ENCODE measurements around the gene FBXO11. TPM values are rescaled to one million over a fixed set of nuclear protein-coding genes. Genes with fewer than 3 reads are reported as not detected.
"Not testable (repeated sequence)": the region's sequence is repeated elsewhere in the genome, so short reads cannot be mapped to it uniquely, and the experiment has no call there.

The FBXO11 gene
- polyA plus RNA-seq, 3 donors, result 65.6 to 82.2 (median 81.1) TPM

DNA sequence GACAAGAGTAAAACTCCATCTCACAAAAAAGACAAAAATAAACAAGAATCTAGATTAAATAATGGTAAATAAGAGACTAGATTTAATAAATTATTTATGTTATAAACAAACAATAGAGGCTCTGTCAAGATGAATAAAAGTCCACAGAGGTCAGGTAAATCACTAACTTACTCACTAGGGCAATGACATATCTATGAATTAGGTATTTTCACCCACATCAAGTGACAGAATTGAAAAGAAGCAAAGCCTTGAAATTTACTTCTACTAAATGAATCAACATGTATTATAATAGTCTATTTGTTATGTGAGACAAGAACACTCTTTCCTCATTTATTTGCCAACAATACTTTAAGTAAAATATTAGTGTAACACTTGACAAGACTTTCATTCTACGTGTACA, 41.7 kb downstream of the FBXO11 start:
- DNase-seq, result no peak

DNA sequence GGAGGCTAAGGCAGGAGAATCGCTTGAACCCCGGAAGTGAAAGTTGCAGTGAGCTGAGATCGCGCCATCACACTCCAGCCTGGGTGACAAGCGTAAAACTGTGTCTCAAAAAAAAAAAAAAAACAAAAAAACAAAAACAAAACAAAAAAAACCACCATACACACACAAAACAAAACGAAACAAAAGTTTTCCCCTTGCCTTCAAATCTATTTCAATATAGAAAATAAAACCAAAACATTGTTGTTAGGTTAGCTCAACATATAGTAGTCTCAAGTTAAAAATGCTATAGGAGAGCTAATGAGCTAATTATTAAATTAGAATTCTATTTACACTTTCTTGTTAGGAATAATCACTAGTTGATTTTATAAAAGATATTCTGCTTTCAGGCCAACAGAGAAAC, 43.3 kb downstream of the FBXO11 start:
- DNase-seq, result no peak

DNA sequence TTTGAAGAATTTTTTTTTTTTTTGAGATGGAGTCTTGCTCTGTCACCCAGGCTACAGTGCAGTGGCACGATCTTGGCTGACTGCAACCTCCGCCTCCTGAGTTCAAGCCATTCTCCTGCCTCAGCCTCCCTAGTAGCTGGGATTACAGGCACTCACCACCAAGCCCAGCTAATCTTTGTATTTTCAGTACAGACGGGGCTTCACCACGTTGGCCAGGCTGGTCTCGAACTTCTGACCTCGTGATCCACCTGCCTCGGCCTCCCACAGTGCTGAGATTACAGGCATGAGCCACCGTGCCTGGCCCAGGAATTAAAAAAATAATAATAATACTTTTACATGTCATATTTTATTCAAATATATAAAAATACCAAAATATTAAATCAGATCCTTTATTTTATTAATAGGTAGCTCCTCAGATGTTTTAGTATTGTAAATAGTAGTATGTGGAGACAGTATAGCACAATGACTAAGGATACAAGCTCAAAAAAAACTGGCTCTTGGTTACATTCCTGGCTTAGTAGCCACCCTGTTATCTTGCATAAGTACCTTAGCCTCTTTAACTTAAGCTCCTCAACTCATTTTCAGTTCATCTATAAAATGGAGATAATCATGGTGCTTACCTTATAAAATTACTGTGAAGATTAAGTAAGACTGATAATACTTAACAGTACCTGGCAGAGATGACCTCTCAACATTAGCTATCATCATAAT, 53.1 kb downstream of the FBXO11 start:
- DNase-seq, result not testable (repeated sequence)

DNA sequence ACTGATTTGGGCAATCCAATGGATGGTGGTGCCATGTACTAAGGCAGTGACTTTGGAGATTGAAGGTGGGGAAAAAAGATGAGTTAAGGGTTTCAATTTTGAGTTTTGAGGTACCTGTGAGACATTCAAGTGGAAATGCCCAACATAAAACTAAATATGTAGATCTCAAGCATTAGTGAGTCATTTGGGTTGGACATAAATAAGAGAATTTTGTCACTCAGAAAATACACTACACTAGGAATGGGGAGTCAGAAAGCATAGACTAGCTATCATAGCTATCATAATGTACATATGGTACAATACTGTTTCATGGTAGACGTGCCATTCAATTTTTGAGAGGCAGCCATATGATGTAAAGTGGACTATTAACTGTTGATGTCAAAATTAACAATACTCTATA, 56.1 kb downstream of the FBXO11 start:
- no peak for DNase-seq

DNA sequence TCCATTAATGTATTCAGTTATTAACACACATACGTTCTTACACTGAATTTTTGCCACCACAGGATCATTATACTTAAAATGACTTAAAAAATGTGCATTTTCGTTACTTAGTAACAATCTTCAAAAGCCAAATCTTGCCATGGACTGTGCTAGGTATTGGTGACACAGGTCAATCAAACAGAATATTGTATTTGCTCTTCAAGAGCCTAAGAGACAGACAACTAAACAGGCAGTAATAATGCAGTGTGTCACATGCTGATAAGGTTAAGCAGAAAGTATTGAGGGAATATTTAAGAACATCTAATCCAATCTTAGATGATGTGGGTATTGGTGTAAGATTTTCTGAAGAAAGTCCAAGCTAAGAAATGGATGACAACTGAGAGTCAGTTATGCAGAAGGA, 56.9 kb downstream of the FBXO11 start:
- DNase-seq, result no peak

DNA sequence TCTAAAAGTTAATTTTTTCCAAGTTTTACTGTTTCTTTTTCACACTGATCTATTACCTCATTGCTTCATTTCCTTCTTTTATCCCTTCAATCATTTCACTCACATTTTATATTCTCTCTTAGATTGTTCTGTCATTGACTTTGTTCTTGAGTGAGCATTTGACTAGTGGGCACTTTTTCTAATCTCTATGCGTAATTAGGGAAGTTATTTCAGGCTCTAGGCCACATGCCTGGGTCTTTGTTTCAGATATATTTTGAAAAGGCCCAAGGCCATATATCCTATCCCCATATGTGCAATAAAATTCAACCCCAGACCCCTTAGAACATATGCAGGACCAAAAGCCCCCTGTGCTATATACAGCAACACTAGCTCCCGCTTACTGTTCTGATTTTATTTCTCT, 62.1 kb downstream of the FBXO11 start:
- DNase-seq, result no peak

DNA sequence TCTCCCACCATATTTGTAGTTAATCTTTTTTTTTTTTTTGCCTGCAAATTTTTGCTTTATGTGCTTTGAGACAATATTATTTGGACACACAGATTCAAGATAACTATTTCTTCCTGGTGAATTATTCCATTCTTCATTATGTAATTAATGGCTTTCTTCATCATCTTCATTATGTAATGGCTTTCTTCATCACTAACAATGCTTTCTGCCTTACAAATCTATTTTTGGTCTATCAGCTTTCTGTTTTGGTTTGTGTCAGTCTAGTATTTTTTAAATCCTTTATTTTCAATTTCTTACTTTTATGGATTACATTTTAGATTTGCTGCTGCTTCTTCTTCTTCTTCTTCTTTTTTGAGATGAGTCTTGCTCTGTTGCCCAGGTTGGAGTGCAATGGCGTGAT, 62.9 kb downstream of the FBXO11 start:
- DNase-seq, result no peak

DNA sequence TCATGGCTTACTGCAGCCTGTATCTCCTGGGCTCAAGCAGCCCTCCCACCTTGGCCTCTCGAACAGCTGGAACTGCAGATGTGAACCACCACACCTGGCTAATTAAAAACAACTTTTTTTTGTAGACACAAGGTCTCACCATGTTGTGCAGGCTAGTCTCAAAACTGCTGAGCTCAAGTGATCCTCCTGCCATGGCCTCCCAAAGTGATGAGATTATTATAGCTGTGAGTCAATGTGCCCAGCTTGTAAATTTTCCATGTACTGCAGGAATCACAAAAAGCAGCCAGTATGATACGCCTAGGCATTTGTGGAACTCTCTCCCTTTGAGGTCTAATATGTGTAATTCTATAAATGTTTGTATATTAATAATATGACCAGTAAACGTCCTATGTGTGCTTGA, 63.5 kb downstream of the FBXO11 start:
- no peak for DNase-seq

DNA sequence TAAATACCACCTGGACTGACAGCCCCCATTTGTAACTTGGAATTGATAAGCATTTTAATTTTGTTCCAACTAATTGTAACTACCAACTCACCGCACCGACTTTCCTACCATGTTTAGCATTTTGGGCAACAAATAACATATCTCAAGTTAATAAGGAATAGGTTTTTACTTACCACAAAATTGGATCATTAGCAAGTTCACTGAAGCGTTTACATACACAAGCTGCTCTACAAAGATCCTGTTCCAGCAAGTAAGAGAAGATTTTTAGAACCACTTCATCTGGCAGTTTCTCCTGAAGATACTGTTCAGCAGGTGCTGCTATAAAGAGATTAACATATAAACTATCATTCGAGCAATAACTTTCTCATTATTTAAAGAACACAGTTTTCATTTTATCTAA, 67.6 kb downstream of the FBXO11 start:
- peak; percentile 2 for DNase-seq

DNA sequence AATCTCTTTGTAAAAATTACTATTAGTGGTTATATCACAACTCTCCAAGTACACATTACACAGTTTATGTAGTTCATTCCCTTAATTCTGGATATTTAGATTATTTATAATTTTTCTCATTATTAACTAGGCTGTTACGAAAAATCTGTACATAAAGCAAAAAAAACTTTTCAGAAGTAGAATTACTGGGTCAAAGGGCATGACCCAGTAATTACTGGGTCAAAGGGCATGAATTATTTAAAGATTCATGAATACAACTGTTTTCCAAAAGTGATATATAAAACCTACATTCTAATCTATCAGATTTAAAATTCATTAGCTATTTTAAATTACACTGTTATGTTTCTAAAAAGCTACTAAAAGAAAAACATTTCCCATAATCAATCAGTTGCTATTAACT, 68.0 kb downstream of the FBXO11 start:
- DNase-seq, result no peak

DNA sequence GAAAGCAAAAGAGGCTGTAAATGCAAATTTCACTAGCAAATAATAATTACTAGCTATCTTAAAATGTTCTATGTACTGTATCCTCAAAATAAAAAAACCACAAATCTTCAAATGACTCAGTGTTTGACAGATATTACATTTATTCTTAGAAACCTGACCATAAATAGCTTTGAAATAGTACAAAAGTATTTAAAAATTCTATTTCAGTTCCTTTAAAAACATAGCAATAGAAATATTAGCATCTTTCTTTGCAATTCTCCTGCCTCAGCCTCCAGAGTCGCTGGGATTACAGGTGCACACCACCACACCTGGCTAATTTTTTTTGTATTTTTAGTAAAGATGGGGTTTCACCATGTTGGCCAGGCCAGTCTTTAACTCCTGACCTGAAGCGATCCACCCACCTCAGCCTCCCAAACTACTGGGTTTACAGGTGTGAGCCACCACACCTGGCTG, 72.8 kb downstream of the FBXO11 start:
- no peak for DNase-seq

DNA sequence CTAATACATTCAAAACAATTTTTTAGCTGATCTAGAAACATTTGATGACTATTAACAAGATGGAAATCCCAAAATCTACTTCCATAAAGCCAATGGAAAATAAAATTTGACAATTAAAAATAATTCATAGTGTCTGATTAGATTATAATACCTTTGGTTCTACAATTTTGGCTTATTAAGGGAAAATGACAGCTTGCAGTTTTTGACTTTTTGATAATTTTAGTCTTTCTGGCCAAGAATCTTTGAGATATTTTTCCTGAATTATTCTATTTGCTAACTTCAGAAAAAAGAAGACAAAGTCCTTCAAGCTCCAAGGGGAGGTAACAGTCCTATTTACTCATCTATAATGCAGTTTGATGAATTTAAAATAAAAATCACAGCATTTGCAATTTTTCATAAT, 83.8 kb downstream of the FBXO11 start:
- no peak for DNase-seq

DNA sequence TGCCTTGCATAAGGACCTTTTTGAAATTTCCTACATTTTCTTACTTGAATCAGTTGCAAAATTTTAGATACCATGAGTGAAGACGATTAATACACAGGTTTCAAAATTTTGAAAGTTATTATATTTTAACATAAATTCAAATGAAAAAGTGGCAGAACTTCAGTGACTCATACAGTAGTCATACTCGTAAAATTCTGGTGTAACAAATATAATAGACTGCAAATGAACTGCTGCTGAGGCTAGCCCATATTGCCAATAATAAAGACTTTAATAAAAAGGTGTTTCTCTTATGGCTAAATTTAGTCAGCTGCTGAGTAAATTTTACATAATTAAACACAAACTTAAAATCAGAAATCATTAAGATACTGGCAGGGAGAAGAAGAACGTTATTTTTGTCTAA, 86.5 kb downstream of the FBXO11 start:
- no peak for DNase-seq

DNA sequence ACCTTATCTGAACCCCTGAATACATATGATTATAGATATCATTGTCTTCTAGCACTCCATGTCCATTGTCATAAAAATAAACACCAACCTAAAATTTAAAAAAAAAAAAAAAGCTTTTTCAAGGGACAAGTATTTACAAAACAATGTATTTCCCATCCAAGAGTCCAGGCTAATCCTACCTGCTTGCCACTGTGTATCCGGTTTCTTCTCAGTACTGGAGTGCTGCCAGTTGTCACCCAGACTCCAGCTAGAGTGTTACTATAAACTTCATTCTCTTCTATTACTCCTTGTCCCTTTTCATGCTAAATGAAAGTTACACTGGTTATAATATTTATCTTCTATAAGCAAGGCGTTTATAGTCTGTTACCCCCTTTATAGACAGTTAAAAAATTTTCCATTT, 87.5 kb downstream of the FBXO11 start:
- DNase-seq, result no peak

DNA sequence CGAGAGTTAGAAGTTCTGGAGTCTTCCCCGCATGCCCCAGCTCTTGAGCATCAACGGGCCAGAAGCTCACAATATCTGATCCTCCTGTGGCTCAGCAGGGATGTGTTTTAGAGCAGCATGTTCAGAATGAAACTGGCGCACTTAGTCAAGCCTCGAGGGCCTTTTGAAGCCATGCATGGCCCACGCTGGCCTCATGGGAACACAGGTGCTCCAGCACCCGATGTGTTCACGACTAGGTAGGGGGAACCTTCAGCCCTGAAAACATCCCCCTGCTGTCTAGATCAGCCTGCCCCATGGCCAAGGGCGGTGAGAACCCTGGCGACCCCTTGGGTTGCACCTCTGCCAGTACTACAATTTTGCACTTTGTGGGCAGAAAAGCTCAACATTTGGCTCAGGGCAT, 90.5 kb downstream of the FBXO11 start:
- no peak for DNase-seq

DNA sequence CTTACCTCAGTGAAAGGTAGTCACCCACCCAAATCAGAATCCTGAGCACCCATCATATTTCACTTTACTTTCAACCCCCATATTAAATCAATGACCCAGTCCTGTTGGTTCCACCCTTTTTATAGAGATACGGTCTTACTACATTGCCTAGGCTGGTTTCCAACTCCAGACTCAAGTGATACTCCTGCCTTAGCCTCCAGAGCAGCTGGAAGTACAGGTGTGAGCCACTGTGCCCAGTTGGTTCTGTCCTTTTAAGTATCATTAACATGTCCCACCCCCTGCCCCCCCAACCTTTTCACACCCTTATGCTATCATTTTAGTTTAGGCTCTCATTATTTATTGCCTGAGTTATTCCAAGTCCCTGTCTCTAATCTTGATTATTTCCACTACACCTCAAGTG, 94.6 kb downstream of the FBXO11 start:
- no peak for DNase-seq

DNA sequence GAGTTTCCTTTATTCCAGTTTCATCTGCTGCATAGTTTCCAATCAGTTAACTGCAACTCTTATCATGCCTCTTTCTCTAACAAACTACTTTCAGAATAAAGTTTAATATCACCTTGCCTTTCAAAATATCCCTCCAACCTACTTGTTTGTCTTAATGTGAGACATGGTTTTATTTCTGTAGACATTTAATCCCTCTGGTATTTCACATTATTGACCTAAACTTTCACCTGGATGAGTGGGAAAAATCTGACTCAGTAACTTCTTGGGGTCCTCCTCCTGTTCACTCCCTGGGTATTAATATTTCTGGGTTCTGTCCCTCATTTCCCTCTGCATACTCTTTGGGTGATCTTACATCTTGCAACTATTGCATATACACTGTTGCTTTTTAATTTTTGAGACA, 95.4 kb downstream of the FBXO11 start:
- DNase-seq, result no peak

DNA sequence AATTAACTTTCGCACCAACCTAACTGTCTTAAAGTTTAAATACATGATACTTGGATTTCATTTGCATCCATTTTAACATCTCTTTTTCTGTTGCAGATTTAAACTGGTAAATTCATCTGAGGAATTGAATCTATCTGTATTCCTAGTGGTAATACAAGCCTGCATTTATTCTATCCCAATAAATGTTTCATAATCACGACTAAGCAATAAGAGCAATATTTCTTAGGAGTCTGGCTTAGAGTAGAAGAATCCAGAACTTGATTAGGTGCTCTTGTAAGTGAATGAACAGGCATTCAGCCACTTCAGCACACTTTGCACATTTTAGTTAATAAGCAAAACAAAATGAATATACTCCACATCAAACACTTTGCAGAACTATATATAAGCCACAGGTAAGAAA, 96.4 kb downstream of the FBXO11 start:
- DNase-seq, result no peak

DNA sequence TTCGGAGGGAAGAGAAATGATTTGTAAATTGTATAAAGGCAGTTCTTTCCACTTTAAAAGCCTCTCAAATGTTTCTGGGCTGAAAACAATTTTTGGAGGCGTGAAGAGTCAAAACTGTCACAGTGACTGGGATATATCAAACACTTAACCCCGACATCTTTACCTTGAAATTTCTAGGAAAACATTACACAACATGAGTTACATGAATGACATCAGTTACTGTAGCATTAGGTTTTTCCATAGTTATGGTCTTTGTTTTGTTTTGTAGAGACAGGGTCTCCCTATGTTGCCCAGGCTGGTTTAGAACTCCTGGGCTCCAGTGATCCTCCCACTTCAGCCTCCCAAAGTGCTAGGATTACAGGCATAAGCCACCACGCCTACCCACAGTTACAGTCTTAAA, 97.7 kb downstream of the FBXO11 start:
- DNase-seq, result no peak

DNA sequence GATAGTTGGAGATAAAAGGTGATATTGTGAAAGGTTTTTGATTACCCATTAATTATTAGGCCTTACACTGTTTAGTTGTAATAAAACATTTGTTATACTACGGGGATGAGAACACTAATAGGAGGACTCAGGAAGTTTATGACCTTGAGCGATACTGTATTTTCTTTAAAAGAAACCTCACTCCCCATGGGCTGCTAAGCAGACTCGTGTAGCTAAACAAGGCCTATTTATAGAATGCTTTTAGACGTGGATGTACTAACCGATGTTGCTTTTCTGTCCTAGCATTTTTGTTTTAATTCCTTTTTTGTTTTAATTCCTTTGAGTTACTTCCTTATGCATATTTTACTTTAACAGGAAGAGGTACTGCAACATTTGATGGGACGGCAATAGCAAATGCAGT, 100.4 kb downstream of the FBXO11 start:
- DNase-seq, result no peak

DNA sequence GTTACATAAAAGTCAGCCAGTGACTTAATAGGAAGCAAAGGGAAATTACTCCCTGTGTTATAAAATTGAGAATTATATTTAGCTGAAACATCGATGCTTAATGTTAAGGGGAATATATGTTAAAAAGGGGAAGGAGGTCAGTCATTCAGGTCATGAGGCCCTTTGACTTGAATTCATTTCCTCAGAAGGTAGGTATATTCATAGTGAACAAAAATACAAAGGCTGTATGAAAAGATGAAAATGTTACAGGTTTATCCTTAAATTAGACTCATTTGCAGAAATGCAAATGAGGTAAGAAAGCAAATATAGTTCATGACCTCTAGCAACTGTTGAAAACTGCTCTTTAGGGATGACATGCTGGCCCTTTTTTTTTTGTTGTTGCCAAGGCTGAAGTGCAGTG, 102.5 kb downstream of the FBXO11 start:
- no peak for DNase-seq

DNA sequence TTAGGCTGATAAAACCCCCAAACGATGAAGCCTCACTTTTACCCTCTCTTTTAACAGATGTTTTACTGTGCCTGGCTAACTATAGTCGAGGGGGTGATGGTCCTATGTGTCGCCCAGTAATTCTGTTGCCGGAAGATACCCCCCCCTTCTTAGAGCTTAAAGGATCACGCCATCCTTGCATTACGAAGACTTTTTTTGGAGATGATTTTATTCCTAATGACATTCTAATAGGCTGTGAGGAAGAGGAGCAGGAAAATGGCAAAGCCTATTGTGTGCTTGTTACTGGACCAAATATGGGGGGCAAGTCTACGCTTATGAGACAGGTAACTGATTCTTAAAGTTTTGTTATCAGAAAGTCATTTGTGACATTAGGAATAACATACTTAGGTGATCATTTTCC, 102.9 kb downstream of the FBXO11 start:
- DNase-seq, result no peak

DNA sequence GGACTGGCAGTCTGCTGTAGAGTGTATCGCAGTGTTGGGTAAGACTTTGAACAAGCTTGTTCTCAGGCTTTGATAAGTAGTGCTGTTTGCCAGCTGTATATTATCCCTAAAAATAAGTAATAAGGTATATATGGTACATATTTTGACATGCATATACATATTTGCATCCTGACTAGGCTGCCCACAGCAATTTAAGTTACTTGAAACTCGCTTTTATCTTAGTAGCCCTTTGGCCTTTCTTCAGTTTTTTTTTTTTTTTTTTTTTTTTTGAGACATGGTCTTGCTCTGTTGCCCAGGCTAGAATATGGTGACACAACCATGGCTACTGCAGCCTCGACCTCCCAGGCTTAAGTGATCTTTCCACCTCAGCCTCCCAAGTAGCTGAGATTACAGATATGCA, 105.2 kb downstream of the FBXO11 start:
- no peak for DNase-seq

DNA sequence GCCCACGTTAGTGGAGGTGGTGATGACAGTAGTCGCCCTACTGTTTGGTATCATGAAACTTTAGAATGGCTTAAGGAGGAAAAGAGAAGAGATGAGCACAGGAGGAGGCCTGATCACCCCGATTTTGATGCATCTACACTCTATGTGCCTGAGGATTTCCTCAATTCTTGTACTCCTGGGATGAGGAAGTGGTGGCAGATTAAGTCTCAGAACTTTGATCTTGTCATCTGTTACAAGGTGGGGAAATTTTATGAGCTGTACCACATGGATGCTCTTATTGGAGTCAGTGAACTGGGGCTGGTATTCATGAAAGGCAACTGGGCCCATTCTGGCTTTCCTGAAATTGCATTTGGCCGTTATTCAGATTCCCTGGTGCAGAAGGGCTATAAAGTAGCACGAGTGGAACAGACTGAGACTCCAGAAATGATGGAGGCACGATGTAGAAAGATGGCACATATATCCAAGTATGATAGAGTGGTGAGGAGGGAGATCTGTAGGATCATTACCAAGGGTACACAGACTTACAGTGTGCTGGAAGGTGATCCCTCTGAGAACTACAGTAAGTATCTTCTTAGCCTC, 107.2 kb downstream of the FBXO11 start:
- no peak for DNase-seq
